Measurements from ENCODE around the gene PSME3.

PSME3 gene

GRCh38 chr17:42832934-42833766, at the start of gene PSME3:
TSS of gene PSME3 (plus strand) at chr17:42833397. CDS start at chr17:42833632, 235 bp downstream.
- DNase-seq: peak; percentile 85 to 95 (median 95)

GRCh38 chr17:42783791-42784138, 49.4 kb upstream of the PSME3 start:
- DNase-seq: no peak

GRCh38 chr17:42784409-42784808, 48.8 kb upstream of the PSME3 start:
- DNase-seq: no peak

GRCh38 chr17:42784811-42785592, 48.2 kb upstream of the PSME3 start:
- no peak for DNase-seq

GRCh38 chr17:42787266-42787665, 45.9 kb upstream of the PSME3 start:
- no peak for DNase-seq

- no peak for DNase-seq
Observed at GRCh38 chr17:42791948-42792347, 41.2 kb upstream of the PSME3 start.

- no peak for DNase-seq
Observed at GRCh38 chr17:42792545-42792944, 40.7 kb upstream of the PSME3 start.

- no peak for DNase-seq
Observed at GRCh38 chr17:42795061-42795460, 38.1 kb upstream of the PSME3 start.

GRCh38 chr17:42795465-42795864, 37.7 kb upstream of the PSME3 start:
- no peak for DNase-seq

GRCh38 chr17:42796066-42796758, 37.0 kb upstream of the PSME3 start:
- no peak for DNase-seq

GRCh38 chr17:42797067-42798007, 35.9 kb upstream of the PSME3 start:
- DNase-seq: no peak

GRCh38 chr17:42798011-42798382, 35.2 kb upstream of the PSME3 start:
- DNase-seq: peak in 1 of 3 experiments; percentile 33

GRCh38 chr17:42798383-42799380, 34.5 kb upstream of the PSME3 start, which contains the start of the genes CNTD1 and COA3:
TSS of gene CNTD1 (plus strand) at chr17:42798861. CDS start at chr17:42799068, 207 bp downstream.
TSS of gene COA3 (minus strand) at chr17:42798704. CDS start at chr17:42798681, 23 bp downstream.
- DNase-seq: peak; percentile 74 to 89 (median 84)

- DNase-seq: peak in 1 of 3 experiments; percentile 12
Observed at GRCh38 chr17:42803074-42803883, 29.9 kb upstream of the PSME3 start.

- DNase-seq: peak in 2 of 3 experiments; percentile 35 to 73
Observed at GRCh38 chr17:42804918-42805367, 28.3 kb upstream of the PSME3 start.

GRCh38 chr17:42806249-42806648, 26.9 kb upstream of the PSME3 start:
- no peak for DNase-seq

- no peak for DNase-seq
Observed at GRCh38 chr17:42809250-42809649, 23.9 kb upstream of the PSME3 start.

GRCh38 chr17:42814633-42815399, 18.4 kb upstream of the PSME3 start:
- DNase-seq: no peak

GRCh38 chr17:42817866-42818265, 15.3 kb upstream of the PSME3 start:
- no peak for DNase-seq
